PC-9 (cell line): ENCODE measurements around the gene PGP.

Experiments
- CTCF ChIP-seq: fragments of 200-600 bp; sonication (generic); conservative IDR thresholded peaks from 2 replicates; pipeline ENCODE4 v1.6.1; 2017; ENCODE audit warnings: mixed run types, antibody characterized with exemption, mild to moderate bottlenecking, moderate library complexity
- EZH2 ChIP-seq: fragments of 200-600 bp; sonication (generic); IDR thresholded peaks from 2 replicates; pipeline ENCODE4 v1.8.0; 2017; ENCODE audit warnings: antibody characterized with exemption, low read depth

GRCh38 chr16:2173366-2173765 is 41.3 kb downstream of the PGP start:
- TF ChIP-seq CTCF: no peak
- TF ChIP-seq EZH2: no peak
